Calu3 (cell line): ENCODE data around the gene ARMC2. TPM values are rescaled to one million over a fixed set of nuclear protein-coding genes. Genes with fewer than 3 reads are reported as not detected.

Source experiments
- BruUV-seq: library from RNA; stranded (reverse); fragments of 400-500 nt; replicated peaks from 2 replicates; lab custom pipeline; 2021; lab: Mats Ljungman, UMichigan
- CTCF ChIA-PET: fragments of 300-600 bp; sonication (Branson Sonifier 250); formaldehyde crosslinking; loops from one replicate; lab custom pipeline; 2022; ENCODE audit warnings: antibody characterized with exemption; lab: Charles Lee
- DNase-seq: peaks from one replicate; pipeline ENCODE4 v3.0.0; 2022
- H3K27ac Mint-ChIP-seq: one replicate; pipeline ENCODE4 v1.8.0; 2022; ENCODE audit warnings: mixed read lengths; ENCODE audit not compliant: unreplicated experiment
- H3K27me3 Mint-ChIP-seq: one replicate; pipeline ENCODE4 v1.8.0; 2022; ENCODE audit warnings: mixed read lengths; ENCODE audit not compliant: unreplicated experiment
- H3K36me3 Mint-ChIP-seq: one replicate; pipeline ENCODE4 v1.8.0; 2022; ENCODE audit warnings: mild to moderate bottlenecking, moderate library complexity, mixed read lengths; ENCODE audit not compliant: insufficient read depth, unreplicated experiment
- H3K4me1 Mint-ChIP-seq: one replicate; pipeline ENCODE4 v1.8.0; 2022; ENCODE audit warnings: mild to moderate bottlenecking, low read depth, mixed read lengths; ENCODE audit not compliant: unreplicated experiment
- H3K4me3 Mint-ChIP-seq: one replicate; pipeline ENCODE4 v1.8.0; 2022; ENCODE audit warnings: mild to moderate bottlenecking, low read depth, moderate library complexity, mixed read lengths; ENCODE audit not compliant: unreplicated experiment
- H3K9me3 Mint-ChIP-seq: one replicate; pipeline ENCODE4 v1.8.0; 2022; ENCODE audit warnings: low read depth, mixed read lengths; ENCODE audit not compliant: unreplicated experiment
- intact Hi-C: fragments of 100-400 bp; cut with micrococcal nuclease; formaldehyde crosslinking; loops from one replicate; pipeline ENCODE4 v1.10.0; 2022; ENCODE audit not compliant: unreplicated experiment
- total RNA-seq: library from RNA; stranded (reverse); gene quantifications from 2 replicates; pipeline ENCODE4 v1.2.3, GENCODE V29; 2022
- TF ChIP-seq, protein P1 (sequence below): fragments of 200-600 bp; IDR thresholded peaks from one replicate; pipeline ENCODE4 v1.8.0; 2022; ENCODE audit warnings: antibody characterized with exemption; ENCODE audit not compliant: unreplicated experiment

ARMC2 gene
- total RNA-seq, 1 experiment from 2014 or later: 7.1 TPM

GRCh38 chr6:108820006-108820405 lies 28.2 kb upstream of the ARMC2 start:
- Mint-ChIP-seq H3K4me1 (no peaks in the 10 kb centered on the region), H3K27me3 (peaks cover 16% of the 10 kb centered on the region), H3K36me3 (no peaks in the 10 kb centered on the region), H3K4me3 (no peak overlapping the region), H3K9me3 (peaks cover 6% of the 10 kb centered on the region), H3K27ac (no peak overlapping the region)
- DNase-seq: no peak
- CTCF ChIA-PET: no interaction called here
- intact Hi-C loops: no loop called here
- no TSS peak for BruUV-seq
- TF ChIP-seq, protein P1, sequence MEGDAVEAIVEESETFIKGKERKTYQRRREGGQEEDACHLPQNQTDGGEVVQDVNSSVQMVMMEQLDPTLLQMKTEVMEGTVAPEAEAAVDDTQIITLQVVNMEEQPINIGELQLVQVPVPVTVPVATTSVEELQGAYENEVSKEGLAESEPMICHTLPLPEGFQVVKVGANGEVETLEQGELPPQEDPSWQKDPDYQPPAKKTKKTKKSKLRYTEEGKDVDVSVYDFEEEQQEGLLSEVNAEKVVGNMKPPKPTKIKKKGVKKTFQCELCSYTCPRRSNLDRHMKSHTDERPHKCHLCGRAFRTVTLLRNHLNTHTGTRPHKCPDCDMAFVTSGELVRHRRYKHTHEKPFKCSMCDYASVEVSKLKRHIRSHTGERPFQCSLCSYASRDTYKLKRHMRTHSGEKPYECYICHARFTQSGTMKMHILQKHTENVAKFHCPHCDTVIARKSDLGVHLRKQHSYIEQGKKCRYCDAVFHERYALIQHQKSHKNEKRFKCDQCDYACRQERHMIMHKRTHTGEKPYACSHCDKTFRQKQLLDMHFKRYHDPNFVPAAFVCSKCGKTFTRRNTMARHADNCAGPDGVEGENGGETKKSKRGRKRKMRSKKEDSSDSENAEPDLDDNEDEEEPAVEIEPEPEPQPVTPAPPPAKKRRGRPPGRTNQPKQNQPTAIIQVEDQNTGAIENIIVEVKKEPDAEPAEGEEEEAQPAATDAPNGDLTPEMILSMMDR: no peak

DNA sequence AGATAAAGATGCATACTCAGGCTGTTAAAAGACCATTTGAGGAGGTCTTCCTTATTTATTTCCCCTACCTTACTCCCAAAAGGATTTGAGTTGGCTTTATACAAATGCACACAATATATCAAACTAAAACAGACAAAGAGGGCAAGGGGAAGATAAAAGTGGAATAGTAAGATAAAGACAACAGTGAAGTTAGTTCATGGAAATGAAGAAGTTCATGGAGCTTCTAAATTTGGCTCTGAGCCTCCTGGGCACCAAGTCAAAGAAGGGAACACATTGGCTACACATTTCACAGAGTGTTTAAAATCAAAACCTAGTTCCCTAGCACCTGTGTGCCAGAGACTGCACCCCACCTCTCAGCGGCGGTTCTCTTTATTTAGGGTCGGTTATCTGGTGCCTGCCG lies 25.8 kb upstream of the ARMC2 start:
- H3K4me3 Mint-ChIP-seq: no peak overlapping the region
- CTCF ChIA-PET: no interaction called here
- TF ChIP-seq, protein P1: no peak

GRCh38 chr6:108825326-108825725 lies 22.9 kb upstream of the ARMC2 start:
- no TSS peak for BruUV-seq
- Mint-ChIP-seq H3K27ac (no peak overlapping the region), H3K9me3 (peaks cover 2% of the 10 kb centered on the region), H3K4me3 (no peak overlapping the region), H3K27me3 (no peaks in the 10 kb centered on the region), H3K4me1 (no peaks in the 10 kb centered on the region), H3K36me3 (no peaks in the 10 kb centered on the region)
- intact Hi-C loops: no loop called here
- CTCF ChIA-PET: no interaction called here
- TF ChIP-seq, protein P1: no peak
- DNase-seq: no peak

More for the DNA sequence above, 25.8 kb upstream of the ARMC2 start:
- Mint-ChIP-seq H3K27me3 (no peaks in the 10 kb centered on the region), H3K36me3 (no peaks in the 10 kb centered on the region), H3K27ac (no peak overlapping the region), H3K4me1 (no peaks in the 10 kb centered on the region), H3K9me3 (peaks cover 5% of the 10 kb centered on the region)
- intact Hi-C loops: no loop called here
- no peak for DNase-seq
- no TSS peak for BruUV-seq

- peaks cover 8% of the 10 kb centered on the region for H3K4me1 Mint-ChIP-seq
- H3K27ac Mint-ChIP-seq: no peak overlapping the region
- DNase-seq: no peak
- H3K4me3 Mint-ChIP-seq: no peak overlapping the region
- intact Hi-C loops: no loop called here
- H3K36me3 Mint-ChIP-seq: no peaks in the 10 kb centered on the region
- CTCF ChIA-PET: no interaction called here
- H3K27me3 Mint-ChIP-seq: no peaks in the 10 kb centered on the region
- no TSS peak for BruUV-seq
- TF ChIP-seq, protein P1: no peak
- peaks cover 2% of the 10 kb centered on the region for H3K9me3 Mint-ChIP-seq
Observed at GRCh38 chr6:108831104-108831503, 17.1 kb upstream of the ARMC2 start.
